Endothelial cell of umbilical vein (primary cell): ENCODE results near the gene NBEAL2. TPM values are rescaled to one million over a fixed set of nuclear protein-coding genes. Genes with fewer than 3 reads are reported as not detected.

Source experiments
- BruUV-seq: library from RNA; stranded (reverse); fragments of 400-500 nt; replicated peaks from 2 replicates; lab custom pipeline; 2021; lab: Mats Ljungman, UMichigan
- CTCF ChIA-PET: fragments of 300-600, 350-600 bp; sonication (Branson Sonifier 250); formaldehyde crosslinking; loops from one replicate; lab custom pipeline; 2021; ENCODE audit warnings: antibody characterized with exemption, inconsistent platforms; lab: Charles Lee
- POLR2A ChIA-PET: fragments of 300-600, 350-600 bp; sonication (Branson Sonifier 250); formaldehyde crosslinking; loops from one replicate; lab custom pipeline; 2021; ENCODE audit warnings: antibody characterized with exemption, inconsistent platforms; lab: Charles Lee
- DNase-seq: peaks from one replicate; pipeline ENCODE4 v3.0.0-alpha.2; 2011; ENCODE audit warnings: low read depth, low spot score
- FAIRE-seq: peaks from 2 replicates; lab custom pipeline; 2011; peaks lifted over from hg19 to GRCh38; lab: Jason Lieb, UNC
- H2AFZ ChIP-seq: 2 replicates; pipeline ENCODE4 v1.6.0; 2012; ENCODE audit warnings: low read depth, low read length, control low read depth, inconsistent platforms
- H3K27ac ChIP-seq: 2 replicates; pipeline ENCODE4 v1.5.1; 2011; ENCODE audit warnings: low read depth, mild to moderate bottlenecking, control low read depth, low read length, moderate library complexity; ENCODE audit not compliant: insufficient read depth
- H3K27me3 ChIP-seq, 2 experiments: 2 replicates each; pipeline versions ENCODE4 v1.6.0 to v1.6.1; 2011; ENCODE audit warnings: low read length in 2 of 2, mixed read lengths in 1 of 2; ENCODE audit not compliant: control insufficient read depth in 2 of 2, insufficient read depth in 2 of 2
- H3K36me3 ChIP-seq, 2 experiments: 2 replicates in 1 of 2; 3 replicates in 1 of 2; pipeline ENCODE4 v1.5.1; 2011; ENCODE audit warnings: low read length in 2 of 2, mild to moderate bottlenecking in 1 of 2, moderate library complexity in 1 of 2; ENCODE audit not compliant: control insufficient read depth in 2 of 2, insufficient read depth in 2 of 2; ENCODE audit errors: extremely low read depth in 1 of 2
- H3K4me1 ChIP-seq: 3 replicates; pipeline ENCODE4 v1.5.1; 2011; ENCODE audit warnings: mild to moderate bottlenecking, low read length; ENCODE audit not compliant: control insufficient read depth, insufficient read depth; ENCODE audit errors: extremely low read depth
- H3K4me2 ChIP-seq: 2 replicates; pipeline ENCODE4 v1.6.1; 2011; ENCODE audit warnings: low read length, control low read depth, mixed read lengths; ENCODE audit not compliant: insufficient read depth
- H3K4me3 ChIP-seq, 3 experiments: fragments of 200-600 bp in 1 of 3; sonication (generic), shearing (Covaris generic) in 1 of 3; replicated peaks in 1 of 3; 2 replicates each; pipeline ENCODE4 v1.5.1; 2011 to 2016; ENCODE audit warnings: control low read depth in 3 of 3, low read length in 3 of 3, mild to moderate bottlenecking in 2 of 3, inconsistent platforms in 1 of 3, low read depth in 1 of 3, moderate library complexity in 1 of 3; ENCODE audit not compliant: insufficient read depth in 1 of 3
- H3K79me2 ChIP-seq: 2 replicates; pipeline ENCODE4 v1.6.0; 2012; ENCODE audit warnings: low read length, inconsistent platforms; ENCODE audit not compliant: control insufficient read depth, insufficient read depth
- H3K9ac ChIP-seq: replicated peaks from 2 replicates; pipeline ENCODE3; 2011; ENCODE audit warnings: low read length, control low read depth; ENCODE audit not compliant: insufficient read depth; ENCODE audit errors: extremely low read depth
- H3K9me1 ChIP-seq: replicated peaks from 3 replicates; pipeline ENCODE4 v1.6.0; 2011; ENCODE audit warnings: mild to moderate bottlenecking, low read length; ENCODE audit not compliant: control insufficient read depth, insufficient read depth; ENCODE audit errors: extremely low read depth
- H3K9me3 ChIP-seq: replicated peaks from 2 replicates; pipeline ENCODE4 v1.5.1; 2012; ENCODE audit warnings: low read length, inconsistent platforms; ENCODE audit not compliant: control insufficient read depth, insufficient read depth
- H4K20me1 ChIP-seq: replicated peaks from 2 replicates; pipeline ENCODE3; 2011; ENCODE audit warnings: mild to moderate bottlenecking, low read length; ENCODE audit not compliant: control insufficient read depth, insufficient read depth; ENCODE audit errors: extremely low read depth
- EZH2 ChIP-seq: IDR thresholded peaks from 2 replicates; pipeline ENCODE4 v1.6.1; 2012; ENCODE audit warnings: borderline replicate concordance, low read depth, mild to moderate bottlenecking, moderate library complexity, low read length, inconsistent platforms; ENCODE audit not compliant: severe bottlenecking
- FOS ChIP-seq: IDR thresholded peaks from 2 replicates; pipeline ENCODE4 v1.6.1; 2011; ENCODE audit warnings: mild to moderate bottlenecking, low read length, moderate library complexity, borderline replicate concordance; ENCODE audit not compliant: insufficient read depth
- GATA2 ChIP-seq: IDR thresholded peaks from 2 replicates; pipeline ENCODE4 v1.7.0; 2011; ENCODE audit warnings: low read depth, mild to moderate bottlenecking, moderate library complexity, mixed read lengths, low read length; ENCODE audit not compliant: insufficient read length, insufficient read depth
- JUN ChIP-seq: IDR thresholded peaks from 2 replicates; pipeline ENCODE4 v1.6.1; 2011; ENCODE audit warnings: borderline replicate concordance, low read depth; ENCODE audit not compliant: insufficient read length, insufficient read depth
- MYC ChIP-seq: IDR thresholded peaks from one replicate; pipeline ENCODE4 v1.6.1; 2011; ENCODE audit warnings: mild to moderate bottlenecking, low read depth, low read length
- POLR2A ChIP-seq: IDR thresholded peaks from 2 replicates; pipeline ENCODE4 v1.6.1; 2012; ENCODE audit warnings: low read depth, mild to moderate bottlenecking, control low read depth, low read length
- POLR2AphosphoS5 ChIP-seq: IDR thresholded peaks from 2 replicates; pipeline ENCODE4 v1.6.1; 2012; ENCODE audit warnings: low read depth, mild to moderate bottlenecking, control low read depth, low read length, moderate library complexity; ENCODE audit not compliant: insufficient read depth
- dilution Hi-C: fragments of 300-500 bp; cut with MboI; formaldehyde crosslinking; loops from one replicate; pipeline ENCODE4 v1.15.0; 2019; ENCODE audit warnings: low sequenced_read_pairs; ENCODE audit not compliant: extremely low pct_ligation_motif_present
- intact Hi-C: fragments of 100-400 bp; cut with micrococcal nuclease; formaldehyde crosslinking; loops from one replicate; pipeline ENCODE4 v1.10.0; 2022
- polyA plus RNA-seq, 4 experiments: library from polyadenylated mRNA; depleted of rRNA in 3 of 4; stranded (reverse) in 3 of 4; unstranded in 1 of 4; fragments of >200 nt; gene quantifications; 2 replicates each; pipeline versions ENCODE4 v1.2.1 to v1.2.3, GENCODE V29; 2011 to 2012; ENCODE audit warnings: missing spikeins in 1 of 4
- total RNA-seq: library from RNA; stranded (reverse); gene quantifications from 2 replicates; pipeline ENCODE4 v1.2.3, GENCODE V29; 2021
- TF ChIP-seq, protein P1 (sequence below): IDR thresholded peaks from 2 replicates; pipeline ENCODE4 v1.6.1; 2011; ENCODE audit not compliant: insufficient read depth, insufficient read length
- TF ChIP-seq, protein P2 (sequence below), 2 donors: IDR thresholded peaks; 1 replicate in 1 of 2; 2 replicates in 1 of 2; pipeline ENCODE4 v1.5.1; 2011; ENCODE audit warnings: low read length in 2 of 2, mild to moderate bottlenecking in 2 of 2, moderate library complexity in 2 of 2, control low read depth in 1 of 2, inconsistent platforms in 1 of 2, low read depth in 1 of 2; ENCODE audit not compliant: insufficient read depth in 1 of 2; ENCODE audit errors: extremely low read depth in 1 of 2

NBEAL2 gene
- total and polyA plus RNA-seq, 2 donors (not counting 3 experiments of a cell fraction or from before 2014, with no cell fraction given), result 48.0 to 84.7 TPM

DNA sequence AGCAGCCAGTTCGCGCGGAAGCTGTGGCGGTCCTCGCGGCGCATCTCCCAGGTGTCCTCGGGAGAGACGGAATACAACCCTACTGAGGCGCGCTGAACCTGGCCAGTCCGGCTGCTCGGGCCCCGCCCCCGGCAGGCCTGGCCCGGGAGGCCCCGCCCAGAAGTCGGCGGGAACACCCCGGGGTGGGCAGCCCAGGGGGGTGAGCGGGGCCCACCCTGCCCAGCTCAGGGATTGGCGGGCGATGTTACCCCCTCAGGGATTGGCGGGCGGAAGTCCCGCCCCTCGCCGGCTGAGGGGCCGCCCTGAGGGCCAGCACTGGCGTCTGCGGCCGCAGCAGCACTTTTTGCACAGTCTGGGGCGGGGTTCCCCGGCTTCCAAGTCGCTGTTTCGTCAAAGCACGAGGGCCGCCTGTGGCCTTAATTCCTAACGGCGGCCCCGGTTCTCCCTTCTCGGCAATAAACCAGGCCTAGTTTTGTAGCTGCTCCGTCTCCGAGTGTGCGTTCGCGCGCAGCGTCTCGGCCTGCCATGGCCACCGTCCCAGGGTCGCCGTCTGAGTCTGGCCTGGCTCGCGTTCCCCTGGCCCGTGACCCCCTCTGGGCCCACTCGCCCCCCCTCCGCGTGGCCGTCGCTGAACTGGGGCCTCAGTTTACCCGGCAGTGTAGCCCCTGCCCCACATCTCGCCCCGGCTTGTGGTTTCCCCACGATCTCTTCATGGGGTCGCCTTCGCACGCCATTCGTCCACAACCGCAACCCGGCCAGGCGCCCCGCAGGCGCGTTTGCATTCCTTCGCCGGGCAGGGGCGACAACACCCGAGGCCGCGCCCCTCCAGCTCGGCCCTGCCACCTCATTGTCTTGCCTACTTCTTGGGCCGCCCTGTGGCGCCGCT lies 30.0 kb downstream of the NBEAL2 start:
- peak; percentile 97 for FAIRE-seq
- Histone ChIP-seq H3K27me3 (no peaks in the 10 kb centered on the region), H2AFZ (peak overlapping the region; percentile 84), H3K9me3 (no peaks in the 10 kb centered on the region), H3K9me1 (no peaks in the 10 kb centered on the region), H3K79me2 (no peaks in the 10 kb centered on the region), H3K4me2 (peak overlapping the region; percentile 68), H3K27ac (peak overlapping the region; percentile 71), H3K4me1 (peaks cover 6% of the 10 kb centered on the region), H3K36me3 (peaks cover 0 to 13% of the 10 kb centered on the region in 2 experiments), H3K4me3 (peak overlapping the region in 2 of 3 experiments; percentile 53 to 56), H3K9ac (peak overlapping the region; percentile 76), H4K20me1 (no peaks in the 10 kb centered on the region)
- dilution Hi-C loops (no loop called here), intact Hi-C loops (loop anchor here (2.0 to 10.0 kb wide), 3 partner anchors 31 to 365 kb away; partner anchors contain the start of gene NBEAL2)
- peak; percentile 91 for DNase-seq
- CTCF ChIA-PET, result interaction anchor here (0.6 to 2.0 kb wide), 4 partner anchors 16 to 362 kb away, joined by 3 to 7 read pairs (median 4); no protein-coding TSS in a partner anchor
- TSS peak; percentile 28 for BruUV-seq
- POLR2A ChIA-PET, result interaction anchor here (0.6 kb wide), 1 partner anchor 8 kb away, joined by 3 read pairs; no protein-coding TSS in a partner anchor
- TF ChIP-seq, protein P1, sequence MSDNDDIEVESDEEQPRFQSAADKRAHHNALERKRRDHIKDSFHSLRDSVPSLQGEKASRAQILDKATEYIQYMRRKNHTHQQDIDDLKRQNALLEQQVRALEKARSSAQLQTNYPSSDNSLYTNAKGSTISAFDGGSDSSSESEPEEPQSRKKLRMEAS, result no peak
- TF ChIP-seq POLR2AphosphoS5, result peak; percentile 93
- no peak for TF ChIP-seq EZH2
- no peak for TF ChIP-seq JUN
- TF ChIP-seq GATA2, result no peak
- TF ChIP-seq MYC, result no peak
- TF ChIP-seq POLR2A, result peak; percentile 95
- no peak for TF ChIP-seq FOS
- TF ChIP-seq, protein P2, sequence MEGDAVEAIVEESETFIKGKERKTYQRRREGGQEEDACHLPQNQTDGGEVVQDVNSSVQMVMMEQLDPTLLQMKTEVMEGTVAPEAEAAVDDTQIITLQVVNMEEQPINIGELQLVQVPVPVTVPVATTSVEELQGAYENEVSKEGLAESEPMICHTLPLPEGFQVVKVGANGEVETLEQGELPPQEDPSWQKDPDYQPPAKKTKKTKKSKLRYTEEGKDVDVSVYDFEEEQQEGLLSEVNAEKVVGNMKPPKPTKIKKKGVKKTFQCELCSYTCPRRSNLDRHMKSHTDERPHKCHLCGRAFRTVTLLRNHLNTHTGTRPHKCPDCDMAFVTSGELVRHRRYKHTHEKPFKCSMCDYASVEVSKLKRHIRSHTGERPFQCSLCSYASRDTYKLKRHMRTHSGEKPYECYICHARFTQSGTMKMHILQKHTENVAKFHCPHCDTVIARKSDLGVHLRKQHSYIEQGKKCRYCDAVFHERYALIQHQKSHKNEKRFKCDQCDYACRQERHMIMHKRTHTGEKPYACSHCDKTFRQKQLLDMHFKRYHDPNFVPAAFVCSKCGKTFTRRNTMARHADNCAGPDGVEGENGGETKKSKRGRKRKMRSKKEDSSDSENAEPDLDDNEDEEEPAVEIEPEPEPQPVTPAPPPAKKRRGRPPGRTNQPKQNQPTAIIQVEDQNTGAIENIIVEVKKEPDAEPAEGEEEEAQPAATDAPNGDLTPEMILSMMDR (IDR thresholded peaks at IDR 0.05; ENCODE audit: extremely low read depth in 1 of 2, insufficient read depth in 1 of 2, low read depth in 1 of 2, low read length in 2 of 2), result peak in 1 of 2 donors; percentile 13
